K562 (cell line): ENCODE data around the gene RBPJ. TPM values are rescaled to one million over a fixed set of nuclear protein-coding genes. Genes with fewer than 3 reads are reported as not detected.

ENCODE experiments used
- SAFB ChIP-seq: fragments of 200-400 bp; formaldehyde crosslinking; IDR thresholded peaks from 2 replicates; pipeline ENCODE4 v1.6.1; 2017; ENCODE audit warnings: low read depth, low read length, borderline replicate concordance
- ZBTB11 ChIP-seq, 3 experiments: fragments of 200-800 bp in 1 of 3; fragments of 250-450 bp in 1 of 3; fragments of 450-650 bp in 1 of 3; sonication (Bioruptor Pico) in 1 of 3; sonication (Bioruptor generic) in 1 of 3; formaldehyde crosslinking in 1 of 3; IDR thresholded peaks; 2 replicates each; pipeline versions ENCODE4 v1.6.1 to v1.8.0; 2016 to 2022; ENCODE audit warnings: mild to moderate bottlenecking in 2 of 3, missing genetic modification characterization in 2 of 3, missing compliant biosample characterization in 1 of 3, moderate library complexity in 1 of 3
- polyA plus RNA-seq, 8 experiments: library from polyadenylated mRNA; depleted of rRNA in 4 of 8; stranded (reverse) in 5 of 8; unstranded in 3 of 8; fragments of >200 nt; fragmentation: Nextera tagmentation in 2 of 8; fragmentation: Illumina TruSeq in 1 of 8; extraction: Ambion mirVana in 2 of 8; extraction: Trizol in 1 of 8; gene quantifications; 2 replicates each; pipeline versions ENCODE4 v1.2.1 to v1.2.3, GENCODE V29; 2011 to 2014; ENCODE audit warnings: inconsistent platforms in 1 of 8, missing spikeins in 1 of 8
- total RNA-seq, 7 experiments: library from RNA; depleted of rRNA in 6 of 7; stranded (reverse); fragments of >200 nt in 6 of 7; fragmentation: Illumina TruSeq in 2 of 7; extraction: Trizol in 2 of 7; gene quantifications; 2 replicates each; pipeline versions ENCODE4 v1.2.1 to v1.2.3, GENCODE V29; 2011 to 2021; ENCODE audit warnings: low replicate concordance in 1 of 7
- TF ChIP-seq, protein P1 (sequence below): fragments of 250-450 bp; sonication (Bioruptor Pico); IDR thresholded peaks from 2 replicates; pipeline ENCODE4 v1.4.0; 2020

The RBPJ gene
- total and polyA plus RNA-seq, 9 of the 15 experiments (the other 6 are each of a cell fraction or from before 2014, with no cell fraction given), result 17.2 to 49.4 (median 33.8) TPM

GRCh38 chr4:26319949-26320537 is 771 bp upstream of the RBPJ start (continued):
- no peak for TF ChIP-seq ZBTB11 (CRISPR knock-in tag; IDR thresholded peaks at IDR 0.05)
- TF ChIP-seq SAFB, result no peak
- TF ChIP-seq, protein P1, sequence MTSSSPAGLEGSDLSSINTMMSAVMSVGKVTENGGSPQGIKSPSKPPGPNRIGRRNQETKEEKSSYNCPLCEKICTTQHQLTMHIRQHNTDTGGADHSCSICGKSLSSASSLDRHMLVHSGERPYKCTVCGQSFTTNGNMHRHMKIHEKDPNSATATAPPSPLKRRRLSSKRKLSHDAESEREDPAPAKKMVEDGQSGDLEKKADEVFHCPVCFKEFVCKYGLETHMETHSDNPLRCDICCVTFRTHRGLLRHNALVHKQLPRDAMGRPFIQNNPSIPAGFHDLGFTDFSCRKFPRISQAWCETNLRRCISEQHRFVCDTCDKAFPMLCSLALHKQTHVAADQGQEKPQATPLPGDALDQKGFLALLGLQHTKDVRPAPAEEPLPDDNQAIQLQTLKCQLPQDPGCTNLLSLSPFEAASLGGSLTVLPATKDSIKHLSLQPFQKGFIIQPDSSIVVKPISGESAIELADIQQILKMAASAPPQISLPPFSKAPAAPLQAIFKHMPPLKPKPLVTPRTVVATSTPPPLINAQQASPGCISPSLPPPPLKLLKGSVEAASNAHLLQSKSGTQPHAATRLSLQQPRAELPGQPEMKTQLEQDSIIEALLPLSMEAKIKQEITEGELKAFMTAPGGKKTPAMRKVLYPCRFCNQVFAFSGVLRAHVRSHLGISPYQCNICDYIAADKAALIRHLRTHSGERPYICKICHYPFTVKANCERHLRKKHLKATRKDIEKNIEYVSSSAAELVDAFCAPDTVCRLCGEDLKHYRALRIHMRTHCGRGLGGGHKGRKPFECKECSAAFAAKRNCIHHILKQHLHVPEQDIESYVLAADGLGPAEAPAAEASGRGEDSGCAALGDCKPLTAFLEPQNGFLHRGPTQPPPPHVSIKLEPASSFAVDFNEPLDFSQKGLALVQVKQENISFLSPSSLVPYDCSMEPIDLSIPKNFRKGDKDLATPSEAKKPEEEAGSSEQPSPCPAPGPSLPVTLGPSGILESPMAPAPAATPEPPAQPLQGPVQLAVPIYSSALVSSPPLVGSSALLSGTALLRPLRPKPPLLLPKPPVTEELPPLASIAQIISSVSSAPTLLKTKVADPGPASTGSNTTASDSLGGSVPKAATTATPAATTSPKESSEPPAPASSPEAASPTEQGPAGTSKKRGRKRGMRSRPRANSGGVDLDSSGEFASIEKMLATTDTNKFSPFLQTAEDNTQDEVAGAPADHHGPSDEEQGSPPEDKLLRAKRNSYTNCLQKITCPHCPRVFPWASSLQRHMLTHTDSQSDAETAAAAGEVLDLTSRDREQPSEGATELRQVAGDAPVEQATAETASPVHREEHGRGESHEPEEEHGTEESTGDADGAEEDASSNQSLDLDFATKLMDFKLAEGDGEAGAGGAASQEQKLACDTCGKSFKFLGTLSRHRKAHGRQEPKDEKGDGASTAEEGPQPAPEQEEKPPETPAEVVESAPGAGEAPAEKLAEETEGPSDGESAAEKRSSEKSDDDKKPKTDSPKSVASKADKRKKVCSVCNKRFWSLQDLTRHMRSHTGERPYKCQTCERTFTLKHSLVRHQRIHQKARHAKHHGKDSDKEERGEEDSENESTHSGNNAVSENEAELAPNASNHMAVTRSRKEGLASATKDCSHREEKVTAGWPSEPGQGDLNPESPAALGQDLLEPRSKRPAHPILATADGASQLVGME (CRISPR knock-in tag), result no peak
